Activated CD8-positive, alpha-beta T cell treated with anti-CD3 and anti-CD28 coated beads for 36 hours (primary cell): Measurements from ENCODE around the gene PTCD1. TPM values are rescaled to one million over a fixed set of nuclear protein-coding genes. Genes with fewer than 3 reads are reported as not detected.

Experiments used
- ATAC-seq: fragments of 200-7000 bp; cut with Tn5 transposase; one replicate; pipeline ENCODE4 v1.10.0; 2021; ENCODE audit warnings: mild to moderate bottlenecking, moderate library complexity
- CTCF ChIA-PET: fragments of 350-600 bp; sonication (Branson Sonifier 250); formaldehyde crosslinking; loops from one replicate; lab custom pipeline; 2021; ENCODE audit warnings: antibody characterized with exemption; lab: Charles Lee
- POLR2A ChIA-PET: fragments of 350-600 bp; sonication (Branson Sonifier 250); formaldehyde crosslinking; loops from one replicate; lab custom pipeline; 2021; ENCODE audit warnings: antibody characterized with exemption; lab: Charles Lee
- DNase-seq: peaks from one replicate; pipeline ENCODE4 v3.0.0-alpha.2; 2020
- H3K27ac Mint-ChIP-seq: one replicate; pipeline ENCODE4 v1.8.0; 2021; ENCODE audit warnings: mild to moderate bottlenecking, mixed read lengths
- H3K27me3 Mint-ChIP-seq: one replicate; pipeline ENCODE4 v1.8.0; 2021; ENCODE audit warnings: mixed read lengths
- H3K36me3 Mint-ChIP-seq: one replicate; pipeline ENCODE4 v1.8.0; 2021; ENCODE audit warnings: low read depth, mixed read lengths
- H3K4me1 Mint-ChIP-seq: one replicate; pipeline ENCODE4 v1.8.0; 2021; ENCODE audit warnings: low read depth, mixed read lengths
- H3K4me3 Mint-ChIP-seq: one replicate; pipeline ENCODE4 v1.8.0; 2021; ENCODE audit warnings: mild to moderate bottlenecking, moderate library complexity, mixed read lengths
- H3K9me3 Mint-ChIP-seq: one replicate; pipeline ENCODE4 v1.8.0; 2021; ENCODE audit warnings: mixed read lengths
- intact Hi-C: fragments of 100-400 bp; cut with micrococcal nuclease; formaldehyde crosslinking; loops from one replicate; pipeline ENCODE4 v1.10.0; 2022
- total RNA-seq, 2 experiments: library from RNA; stranded (reverse); gene quantifications; one replicate each; pipeline ENCODE4 v1.2.3, GENCODE V29; 2021
- TF ChIP-seq, protein P1 (sequence below): fragments of 200-600 bp; IDR thresholded peaks from one replicate; pipeline ENCODE4 v1.8.0; 2022; ENCODE audit warnings: antibody characterized with exemption, mild to moderate bottlenecking

PTCD1 gene
- total RNA-seq, 2 experiments from 2014 or later: 7.2 to 8.2 TPM

- peaks cover 37% of the 10 kb centered on the region for H3K36me3 Mint-ChIP-seq
- peaks cover 31% of the 10 kb centered on the region for H3K4me1 Mint-ChIP-seq
- intact Hi-C loops: no loop called here
- TF ChIP-seq, protein P1, sequence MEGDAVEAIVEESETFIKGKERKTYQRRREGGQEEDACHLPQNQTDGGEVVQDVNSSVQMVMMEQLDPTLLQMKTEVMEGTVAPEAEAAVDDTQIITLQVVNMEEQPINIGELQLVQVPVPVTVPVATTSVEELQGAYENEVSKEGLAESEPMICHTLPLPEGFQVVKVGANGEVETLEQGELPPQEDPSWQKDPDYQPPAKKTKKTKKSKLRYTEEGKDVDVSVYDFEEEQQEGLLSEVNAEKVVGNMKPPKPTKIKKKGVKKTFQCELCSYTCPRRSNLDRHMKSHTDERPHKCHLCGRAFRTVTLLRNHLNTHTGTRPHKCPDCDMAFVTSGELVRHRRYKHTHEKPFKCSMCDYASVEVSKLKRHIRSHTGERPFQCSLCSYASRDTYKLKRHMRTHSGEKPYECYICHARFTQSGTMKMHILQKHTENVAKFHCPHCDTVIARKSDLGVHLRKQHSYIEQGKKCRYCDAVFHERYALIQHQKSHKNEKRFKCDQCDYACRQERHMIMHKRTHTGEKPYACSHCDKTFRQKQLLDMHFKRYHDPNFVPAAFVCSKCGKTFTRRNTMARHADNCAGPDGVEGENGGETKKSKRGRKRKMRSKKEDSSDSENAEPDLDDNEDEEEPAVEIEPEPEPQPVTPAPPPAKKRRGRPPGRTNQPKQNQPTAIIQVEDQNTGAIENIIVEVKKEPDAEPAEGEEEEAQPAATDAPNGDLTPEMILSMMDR: no peak
- peak overlapping the region; percentile 75 for H3K27ac Mint-ChIP-seq
- ATAC-seq: no peak
- no peak for DNase-seq
- ChIA-PET POLR2A (interaction anchor here (0.9 to 3.1 kb wide), 5 partner anchors 11 to 78 kb away, joined by 3 to 17 read pairs (median 3); no protein-coding TSS in a partner anchor), CTCF (interaction anchor here (1.0 kb wide), 1 partner anchor 10 kb away, joined by 3 read pairs; no protein-coding TSS in a partner anchor)
- no peaks in the 10 kb centered on the region for H3K27me3 Mint-ChIP-seq
- H3K9me3 Mint-ChIP-seq: no peaks in the 10 kb centered on the region
- no peak overlapping the region for H3K4me3 Mint-ChIP-seq
Measured at GRCh38 chr7:99404235-99404976, 34.2 kb downstream of the PTCD1 start.

- ChIA-PET POLR2A (interaction anchor here (0.9 to 3.1 kb wide), 4 partner anchors 10 to 23 kb away, joined by 3 to 17 read pairs (median 3); no protein-coding TSS in a partner anchor), CTCF (no interaction called here)
- Mint-ChIP-seq H3K27ac (peak overlapping the region; percentile 75), H3K4me1 (peaks cover 33% of the 10 kb centered on the region), H3K27me3 (no peaks in the 10 kb centered on the region), H3K9me3 (no peaks in the 10 kb centered on the region), H3K36me3 (peaks cover 39% of the 10 kb centered on the region), H3K4me3 (no peak overlapping the region)
- ATAC-seq (no peak), DNase-seq (no peak)
- intact Hi-C loops: no loop called here
- TF ChIP-seq, protein P1: no peak
Measured at GRCh38 chr7:99403764-99404163, 34.8 kb downstream of the PTCD1 start.

DNA sequence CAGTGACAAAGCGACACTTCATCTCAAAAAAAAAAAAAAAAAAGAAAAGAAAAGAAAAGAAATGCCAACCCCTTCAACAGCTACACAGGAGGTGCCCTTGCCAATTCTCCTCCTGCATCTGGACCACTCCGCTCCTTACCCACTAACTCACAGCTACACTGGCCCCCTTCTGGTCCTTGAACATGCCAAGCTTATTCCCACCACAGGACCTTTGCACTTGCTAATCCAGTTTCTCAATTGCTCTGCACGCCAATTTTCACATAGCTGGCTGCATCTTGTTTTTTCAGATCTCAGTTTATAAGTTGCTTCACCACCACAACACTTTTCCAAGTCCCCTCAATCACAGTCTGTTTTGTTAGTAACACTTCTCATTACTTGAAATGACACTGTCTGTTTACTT is 35.7 kb downstream of the PTCD1 start:
- peaks cover 45% of the 10 kb centered on the region for H3K36me3 Mint-ChIP-seq
- H3K4me1 Mint-ChIP-seq: peaks cover 35% of the 10 kb centered on the region
- intact Hi-C loops: no loop called here
- ATAC-seq: no peak
- ChIA-PET POLR2A (interaction anchor here (1.1 to 3.1 kb wide), 3 partner anchors 9 to 22 kb away, joined by 3 to 17 read pairs (median 3); no protein-coding TSS in a partner anchor), CTCF (no interaction called here)
- TF ChIP-seq, protein P1: no peak
- DNase-seq: no peak
- no peaks in the 10 kb centered on the region for H3K27me3 Mint-ChIP-seq
- H3K9me3 Mint-ChIP-seq: no peaks in the 10 kb centered on the region
- H3K27ac Mint-ChIP-seq: peak overlapping the region; percentile 11
- H3K4me3 Mint-ChIP-seq: no peak overlapping the region

DNA sequence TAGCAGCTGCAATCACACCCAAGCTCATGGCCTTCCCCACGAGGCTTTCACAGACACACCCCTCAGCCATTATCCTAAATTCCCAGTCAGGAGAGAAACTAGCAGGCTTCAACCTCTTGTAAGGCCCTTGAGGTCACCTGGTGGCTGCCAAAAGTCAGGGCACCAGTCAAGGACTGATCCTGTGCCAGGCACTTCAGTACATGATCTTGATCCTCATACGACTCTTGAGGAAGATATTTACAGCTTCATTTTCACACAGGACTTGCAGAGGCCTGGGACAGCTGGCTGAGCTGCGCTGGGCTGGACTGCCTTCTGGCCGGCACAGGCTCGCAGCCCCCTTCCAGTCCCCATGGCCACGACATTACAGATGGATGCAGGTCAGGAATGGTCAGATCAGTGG is 39.0 kb downstream of the PTCD1 start:
- Mint-ChIP-seq H3K4me1 (peaks cover 22% of the 10 kb centered on the region), H3K4me3 (no peak overlapping the region), H3K27ac (peak overlapping the region; percentile 48), H3K27me3 (no peaks in the 10 kb centered on the region), H3K9me3 (no peaks in the 10 kb centered on the region), H3K36me3 (peaks cover 53% of the 10 kb centered on the region)
- intact Hi-C loops: no loop called here
- TF ChIP-seq, protein P1: no peak
- ATAC-seq: no peak
- no peak for DNase-seq
- CTCF ChIA-PET: no interaction called here
- POLR2A ChIA-PET: interaction anchor here (0.6 to 5.1 kb wide), 7 partner anchors 8 to 23 kb away, joined by 3 to 58 read pairs (median 5); partner anchors contain the start of genes BUD31 and PDAP1
